Natural killer cell (primary cell): ENCODE measurements around the gene ZNF674. TPM values are rescaled to one million over a fixed set of nuclear protein-coding genes. Genes with fewer than 3 reads are reported as not detected.
A peak's percentile ranks its signal among the peaks of the same experiment; 100 is the strongest.
"Not testable (repeated sequence)": the region's sequence is repeated elsewhere in the genome, so short reads cannot be mapped to it uniquely, and the experiment has no call there.

Source experiments
- ATAC-seq, 3 donors: fragments of 150-1000 bp in 2 of 3; fragments of 200-7000 bp in 1 of 3; cut with Tn5 transposase; 1 replicate in 1 of 3; 2 replicates in 2 of 3; pipeline ENCODE4 v1.10.0; 2021; ENCODE audit warnings: mild to moderate bottlenecking in 2 of 3, moderate library complexity in 2 of 3
- DNase-seq, 2 donors: peaks; one replicate each; pipeline versions ENCODE4 v3.0.0 to v3.0.0-alpha.2; 2013 to 2021; ENCODE audit warnings: mixed read lengths in 1 of 2
- H3K27ac ChIP-seq: one replicate; pipeline ENCODE4 v1.5.1; 2013; ENCODE audit warnings: mild to moderate bottlenecking, low read length
- H3K27me3 ChIP-seq: one replicate; pipeline ENCODE4 v1.6.1; 2013; ENCODE audit warnings: low read length; ENCODE audit not compliant: control insufficient read depth, insufficient read depth
- H3K36me3 ChIP-seq: one replicate; pipeline ENCODE4 v1.6.1; 2013; ENCODE audit warnings: low read length; ENCODE audit not compliant: control insufficient read depth, insufficient read depth
- H3K4me1 ChIP-seq: one replicate; pipeline ENCODE4 v1.6.1; 2013; ENCODE audit warnings: low read length; ENCODE audit not compliant: control insufficient read depth, insufficient read depth
- H3K4me3 ChIP-seq: one replicate; pipeline ENCODE4 v1.5.1; 2013; ENCODE audit warnings: low read length
- H3K9me3 ChIP-seq: one replicate; pipeline ENCODE4 v1.6.1; 2013; ENCODE audit warnings: low read length; ENCODE audit not compliant: control insufficient read depth, insufficient read depth
- H3K27ac Mint-ChIP-seq, 2 donors: one replicate each; pipeline ENCODE4 v1.8.0; 2022; ENCODE audit warnings: mild to moderate bottlenecking in 2 of 2, mixed read lengths in 2 of 2, moderate library complexity in 1 of 2
- H3K27me3 Mint-ChIP-seq, 2 donors: one replicate each; pipeline ENCODE4 v1.8.0; 2022; ENCODE audit warnings: low read depth in 2 of 2, mixed read lengths in 2 of 2
- H3K36me3 Mint-ChIP-seq: one replicate; pipeline ENCODE4 v1.8.0; 2022; ENCODE audit warnings: mixed read lengths
- H3K4me1 Mint-ChIP-seq, 2 donors: one replicate each; pipeline ENCODE4 v1.8.0; 2022; ENCODE audit warnings: mixed read lengths in 2 of 2
- H3K4me3 Mint-ChIP-seq: one replicate; pipeline ENCODE4 v1.8.0; 2022; ENCODE audit warnings: mild to moderate bottlenecking, moderate library complexity, mixed read lengths
- H3K9me3 Mint-ChIP-seq, 2 donors: one replicate each; pipeline ENCODE4 v1.8.0; 2022; ENCODE audit warnings: mixed read lengths in 2 of 2
- WGBS: methylation state at CpG from one replicate; pipeline ENCODE4 v1.1.7; 2013; ENCODE audit warnings: missing lambda C conversion rate; ENCODE audit not compliant: insufficient coverage; 5-methylcytosine and 5-hydroxymethylcytosine counted together
- intact Hi-C: fragments of 100-400 bp; cut with micrococcal nuclease; formaldehyde crosslinking; loops from one replicate; pipeline ENCODE4 v1.14.2; 2022
- total RNA-seq, 4 donors: library from RNA; stranded (reverse); fragments of 120-200 nt in 1 of 4; gene quantifications; one replicate each; pipeline versions ENCODE4 v1.2.3 to v1.2.4, GENCODE V29; 2013 to 2022
- TF ChIP-seq, protein P1 (sequence below): fragments of 200-600 bp; IDR thresholded peaks from one replicate; pipeline ENCODE4 v1.8.0; 2022; ENCODE audit warnings: antibody characterized with exemption

Gene ZNF674
- total RNA-seq, 3 donors from 2014 or later (not counting 1 experiment from before 2014, with no cell fraction given) = 2.5 to 5.3 (median 3.4) TPM

DNA sequence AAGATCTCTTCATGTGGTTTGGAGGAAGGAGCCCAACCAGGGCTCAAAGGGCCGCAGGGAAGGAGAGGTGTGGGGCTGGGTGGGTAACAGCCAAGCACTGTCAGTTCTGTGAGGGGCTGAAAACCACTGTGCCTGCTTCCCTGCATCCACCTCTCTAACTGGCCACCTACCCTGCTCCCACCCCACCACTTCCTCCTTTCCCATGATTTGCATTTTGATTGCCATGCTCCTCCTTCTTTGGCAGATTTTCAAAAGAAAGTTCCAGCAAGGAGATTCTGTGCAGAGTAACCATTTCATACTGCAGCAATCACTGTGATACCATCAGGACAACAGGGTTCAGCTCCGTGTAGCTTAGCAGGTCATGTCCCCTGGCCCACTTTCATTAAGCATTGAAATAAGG is 1.8 kb downstream of the ZNF674 start:
- Histone ChIP-seq H3K27ac (no peak overlapping the region), H3K4me3 (no peak overlapping the region)

DNA sequence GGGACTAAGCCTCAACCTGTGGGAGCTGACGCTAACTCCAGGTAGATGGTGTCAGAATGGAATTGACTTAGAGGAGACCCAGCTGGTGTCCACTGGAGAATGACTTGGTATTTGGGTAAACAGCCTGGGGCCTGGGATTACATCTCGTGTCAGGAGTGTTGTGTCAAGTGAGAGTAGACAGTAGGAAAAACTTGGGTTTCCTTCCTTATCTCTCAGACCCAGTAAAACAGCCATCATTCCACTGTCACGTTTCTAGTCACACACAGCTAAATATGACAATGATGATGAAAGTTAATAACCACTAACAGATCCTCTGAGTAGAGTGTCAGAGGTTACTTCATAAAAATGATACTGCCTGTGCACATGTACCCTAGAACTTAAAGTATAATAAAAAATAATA is 13.8 kb downstream of the ZNF674 start:
- ATAC-seq = no peak
- H3K27me3 Mint-ChIP-seq = no peaks in the 10 kb centered on the region
- no peaks in the 10 kb centered on the region for H3K9me3 Mint-ChIP-seq
- H3K27ac ChIP-seq = no peak overlapping the region
- no peaks in the 10 kb centered on the region for H3K4me1 Mint-ChIP-seq
- DNase-seq = no peak
- 100% methylated on average over 1 of the region's 3 CpGs for WGBS
- no peak overlapping the region for H3K27ac Mint-ChIP-seq
- H3K4me3 Mint-ChIP-seq = no peak overlapping the region
- H3K4me1 ChIP-seq = no peaks in the 10 kb centered on the region
- H3K36me3 ChIP-seq = no peaks in the 10 kb centered on the region
- no peaks in the 10 kb centered on the region for H3K36me3 Mint-ChIP-seq
- no peaks in the 10 kb centered on the region for H3K27me3 ChIP-seq
- H3K4me3 ChIP-seq = no peak overlapping the region
- intact Hi-C loops = no loop called here
- no peaks in the 10 kb centered on the region for H3K9me3 ChIP-seq
- TF ChIP-seq, protein P1, sequence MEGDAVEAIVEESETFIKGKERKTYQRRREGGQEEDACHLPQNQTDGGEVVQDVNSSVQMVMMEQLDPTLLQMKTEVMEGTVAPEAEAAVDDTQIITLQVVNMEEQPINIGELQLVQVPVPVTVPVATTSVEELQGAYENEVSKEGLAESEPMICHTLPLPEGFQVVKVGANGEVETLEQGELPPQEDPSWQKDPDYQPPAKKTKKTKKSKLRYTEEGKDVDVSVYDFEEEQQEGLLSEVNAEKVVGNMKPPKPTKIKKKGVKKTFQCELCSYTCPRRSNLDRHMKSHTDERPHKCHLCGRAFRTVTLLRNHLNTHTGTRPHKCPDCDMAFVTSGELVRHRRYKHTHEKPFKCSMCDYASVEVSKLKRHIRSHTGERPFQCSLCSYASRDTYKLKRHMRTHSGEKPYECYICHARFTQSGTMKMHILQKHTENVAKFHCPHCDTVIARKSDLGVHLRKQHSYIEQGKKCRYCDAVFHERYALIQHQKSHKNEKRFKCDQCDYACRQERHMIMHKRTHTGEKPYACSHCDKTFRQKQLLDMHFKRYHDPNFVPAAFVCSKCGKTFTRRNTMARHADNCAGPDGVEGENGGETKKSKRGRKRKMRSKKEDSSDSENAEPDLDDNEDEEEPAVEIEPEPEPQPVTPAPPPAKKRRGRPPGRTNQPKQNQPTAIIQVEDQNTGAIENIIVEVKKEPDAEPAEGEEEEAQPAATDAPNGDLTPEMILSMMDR = no peak

More for the DNA sequence above, 1.8 kb downstream of the ZNF674 start:
- Histone ChIP-seq H3K4me1 (peaks cover 26% of the 10 kb centered on the region), H3K9me3 (no peaks in the 10 kb centered on the region), H3K36me3 (peaks cover 4% of the 10 kb centered on the region), H3K27me3 (no peaks in the 10 kb centered on the region)
- no peaks in the 10 kb centered on the region for H3K9me3 Mint-ChIP-seq
- H3K27me3 Mint-ChIP-seq = no peaks in the 10 kb centered on the region
- no peak for ATAC-seq
- intact Hi-C loops = loop anchor here (10.0 kb wide), 2 partner anchors 141 to 779 kb away; no protein-coding TSS in a partner anchor
- H3K4me3 Mint-ChIP-seq = peak overlapping the region; percentile 28
- DNase-seq = no peak
- WGBS = 64% methylated on average over 2 of the region's 2 CpGs
- peak overlapping the region; percentile 94 to 97 for H3K27ac Mint-ChIP-seq
- peaks cover 21 to 25% of the 10 kb centered on the region in 2 donors for H3K4me1 Mint-ChIP-seq
- H3K36me3 Mint-ChIP-seq = no peaks in the 10 kb centered on the region
- TF ChIP-seq, protein P1 = no peak

DNA sequence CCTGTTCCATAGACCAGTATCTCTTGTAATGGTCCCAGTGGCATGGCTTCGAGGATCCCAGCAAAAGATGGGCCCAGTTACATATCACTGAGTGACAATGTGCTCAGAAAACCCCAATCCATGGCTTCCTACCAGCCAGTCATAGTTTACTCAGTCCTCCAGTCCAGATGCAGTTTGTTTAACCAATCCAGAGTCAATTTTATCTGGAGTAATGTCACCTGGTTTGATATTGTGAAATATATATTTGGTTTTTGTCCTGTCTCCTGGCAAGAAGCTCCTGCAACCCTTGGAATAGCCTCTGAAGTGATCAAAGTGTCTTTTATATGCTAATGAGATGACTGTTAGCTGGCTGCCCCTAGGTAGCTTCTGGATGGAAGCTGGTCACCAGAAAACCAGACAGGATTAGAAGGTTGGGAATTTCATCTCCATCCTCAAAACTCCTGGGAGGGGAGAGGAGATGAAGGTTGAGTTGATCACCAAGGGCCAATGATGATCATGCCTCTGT is 14.8 kb downstream of the ZNF674 start:
- H3K9me3 ChIP-seq, intact Hi-C loops, H3K27ac ChIP-seq, H3K27me3 ChIP-seq, H3K4me3 Mint-ChIP-seq, H3K4me3 ChIP-seq, H3K27ac Mint-ChIP-seq, H3K4me1 ChIP-seq, H3K36me3 ChIP-seq, ATAC-seq, DNase-seq, H3K27me3 Mint-ChIP-seq, H3K36me3 Mint-ChIP-seq, H3K4me1 Mint-ChIP-seq, H3K9me3 Mint-ChIP-seq: not testable (repeated sequence)
- WGBS = 78% methylated on average over 1 of the region's 1 CpG

DNA sequence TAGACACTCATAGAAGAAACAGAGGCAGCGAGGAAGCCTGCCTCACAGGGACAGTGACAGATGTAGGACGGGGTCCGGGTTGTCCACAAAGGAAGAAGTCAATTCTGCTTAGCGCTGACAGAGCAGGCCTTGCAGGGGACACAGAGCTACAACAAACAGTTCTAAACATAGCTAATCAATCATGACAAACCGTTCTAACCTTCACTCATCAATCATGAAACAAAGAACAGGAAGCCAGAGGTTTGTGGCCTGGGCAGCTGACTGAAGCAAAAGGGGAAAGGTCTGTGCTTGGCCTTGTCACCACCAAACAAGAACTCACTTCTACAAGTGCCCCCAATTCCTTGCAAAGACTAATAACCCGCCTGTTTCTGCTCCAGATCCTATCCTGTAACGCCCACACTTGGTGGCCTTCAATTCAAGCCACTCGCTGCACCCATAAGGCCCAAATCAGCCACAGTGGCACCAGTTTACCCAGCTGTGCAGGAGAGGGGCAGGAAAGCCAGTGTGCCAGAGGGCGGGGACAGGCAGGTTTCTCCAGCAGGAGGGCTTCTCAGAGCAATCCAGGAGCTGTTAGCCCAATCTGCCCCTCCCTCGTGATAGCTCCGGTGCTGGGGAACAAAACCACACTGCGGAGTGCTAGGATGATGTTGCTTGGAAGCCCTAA is 15.3 kb downstream of the ZNF674 start:
- H3K36me3 Mint-ChIP-seq, H3K27me3 ChIP-seq, H3K27me3 Mint-ChIP-seq, H3K4me1 ChIP-seq, H3K27ac Mint-ChIP-seq, H3K27ac ChIP-seq, H3K9me3 ChIP-seq, H3K4me1 Mint-ChIP-seq, H3K9me3 Mint-ChIP-seq, H3K4me3 ChIP-seq, intact Hi-C loops, H3K36me3 ChIP-seq, DNase-seq, H3K4me3 Mint-ChIP-seq, ATAC-seq: not testable (repeated sequence)
- 70% methylated on average over 7 of the region's 12 CpGs for WGBS

DNA sequence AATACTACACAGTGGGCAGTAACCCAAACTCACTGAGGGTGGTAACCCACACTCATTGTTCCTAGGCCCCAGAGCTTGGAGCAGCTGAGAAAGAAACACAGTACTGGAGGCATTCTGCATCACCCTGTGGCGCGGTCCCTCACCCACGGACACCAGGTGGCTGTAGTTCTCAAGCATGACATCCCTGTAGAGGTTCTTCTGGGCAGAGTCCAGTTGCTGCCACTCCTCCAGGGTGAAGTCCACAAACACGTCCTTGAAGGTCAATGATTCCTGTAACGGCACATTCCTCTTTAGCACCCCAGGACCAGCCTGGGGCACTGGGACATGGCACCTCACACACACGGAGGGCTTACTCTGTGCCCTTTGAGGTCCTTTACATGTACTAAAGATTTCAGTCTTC is 16.6 kb downstream of the ZNF674 start:
- H3K9me3 ChIP-seq, H3K4me1 ChIP-seq, H3K4me3 Mint-ChIP-seq, H3K27ac Mint-ChIP-seq, DNase-seq, H3K36me3 Mint-ChIP-seq, ATAC-seq, H3K4me3 ChIP-seq, H3K9me3 Mint-ChIP-seq, H3K4me1 Mint-ChIP-seq, intact Hi-C loops, H3K27ac ChIP-seq, H3K27me3 ChIP-seq, H3K27me3 Mint-ChIP-seq, H3K36me3 ChIP-seq: not testable (repeated sequence)
- 100% methylated on average over 1 of the region's 6 CpGs for WGBS
